HG02884 (cell line): ENCODE data around the gene SLC25A29.
"Not testable (repeated sequence)": the region's sequence is repeated elsewhere in the genome, so short reads cannot be mapped to it uniquely, and the experiment has no call there.

ENCODE experiments used
- ATAC-seq: cut with Tn5 transposase; IDR thresholded peaks from one replicate; pipeline ENCODE4 v1.9.1; 2021; ENCODE audit warnings: mild to moderate bottlenecking, moderate library complexity; ENCODE audit not compliant: unreplicated experiment

The SLC25A29 gene

DNA sequence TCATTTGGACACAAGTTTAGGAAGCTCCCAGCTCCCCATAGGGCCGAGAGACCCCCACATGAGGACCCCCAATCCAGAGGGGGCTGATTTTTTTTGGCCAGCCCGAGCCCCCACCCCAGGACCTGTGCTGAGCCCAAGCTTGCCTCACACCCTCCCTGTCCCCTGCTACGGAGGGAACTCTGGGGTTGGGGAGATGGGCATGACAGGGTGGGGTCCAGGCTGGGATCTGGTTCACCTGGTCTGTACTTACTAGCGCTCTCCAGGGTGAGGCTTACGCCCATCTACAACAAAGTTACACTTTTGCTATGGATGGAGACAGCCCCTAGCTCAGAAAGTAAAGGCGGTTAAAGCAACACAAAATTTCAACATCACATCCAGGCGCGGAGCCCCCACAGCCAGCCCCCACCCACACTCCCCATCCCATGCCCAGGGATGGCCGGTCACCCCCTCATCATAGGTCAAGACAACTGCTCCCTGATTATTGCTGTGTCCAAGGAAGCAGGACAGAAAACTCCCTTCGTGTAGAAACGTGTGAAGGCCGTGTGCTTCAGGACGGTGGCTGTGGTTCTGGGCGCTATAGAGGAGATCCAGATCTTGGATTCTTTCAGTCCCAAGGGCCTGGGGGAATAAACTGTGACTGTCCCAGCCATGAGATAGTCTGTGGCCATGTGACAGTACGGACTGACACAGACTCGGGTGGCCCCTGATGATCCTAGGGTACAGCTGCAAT is 10.7 kb downstream of the SLC25A29 start:
- ATAC-seq, result no peak

DNA sequence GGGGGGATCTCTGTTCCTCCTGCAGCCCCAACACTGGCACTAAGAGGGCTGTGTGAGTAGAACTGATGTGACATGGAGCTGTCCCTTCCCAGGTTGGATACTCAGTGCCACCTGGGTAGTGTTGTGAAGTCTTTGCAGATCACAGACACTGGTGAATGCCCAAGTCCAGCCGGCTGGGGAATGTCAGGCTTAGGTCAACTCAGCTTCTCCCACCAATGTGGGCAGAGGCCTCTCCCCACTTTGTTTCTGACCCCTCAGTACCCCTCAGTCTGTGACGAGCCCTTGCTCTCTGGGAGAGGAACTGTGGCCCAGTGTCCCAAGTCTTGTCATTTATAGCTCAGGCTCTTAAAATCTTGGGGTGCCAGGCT is 11.3 kb downstream of the SLC25A29 start:
- no peak for ATAC-seq

GRCh38 chr14:100294213-100294962 is 11.9 kb downstream of the SLC25A29 start:
- no peak for ATAC-seq

GRCh38 chr14:100293497-100294212 is 12.6 kb downstream of the SLC25A29 start:
- no peak for ATAC-seq

- ATAC-seq, result no peak
Measured at GRCh38 chr14:100292776-100293461, 13.3 kb downstream of the SLC25A29 start.

- no peak for ATAC-seq
Measured at GRCh38 chr14:100292301-100292775, 13.9 kb downstream of the SLC25A29 start.

DNA sequence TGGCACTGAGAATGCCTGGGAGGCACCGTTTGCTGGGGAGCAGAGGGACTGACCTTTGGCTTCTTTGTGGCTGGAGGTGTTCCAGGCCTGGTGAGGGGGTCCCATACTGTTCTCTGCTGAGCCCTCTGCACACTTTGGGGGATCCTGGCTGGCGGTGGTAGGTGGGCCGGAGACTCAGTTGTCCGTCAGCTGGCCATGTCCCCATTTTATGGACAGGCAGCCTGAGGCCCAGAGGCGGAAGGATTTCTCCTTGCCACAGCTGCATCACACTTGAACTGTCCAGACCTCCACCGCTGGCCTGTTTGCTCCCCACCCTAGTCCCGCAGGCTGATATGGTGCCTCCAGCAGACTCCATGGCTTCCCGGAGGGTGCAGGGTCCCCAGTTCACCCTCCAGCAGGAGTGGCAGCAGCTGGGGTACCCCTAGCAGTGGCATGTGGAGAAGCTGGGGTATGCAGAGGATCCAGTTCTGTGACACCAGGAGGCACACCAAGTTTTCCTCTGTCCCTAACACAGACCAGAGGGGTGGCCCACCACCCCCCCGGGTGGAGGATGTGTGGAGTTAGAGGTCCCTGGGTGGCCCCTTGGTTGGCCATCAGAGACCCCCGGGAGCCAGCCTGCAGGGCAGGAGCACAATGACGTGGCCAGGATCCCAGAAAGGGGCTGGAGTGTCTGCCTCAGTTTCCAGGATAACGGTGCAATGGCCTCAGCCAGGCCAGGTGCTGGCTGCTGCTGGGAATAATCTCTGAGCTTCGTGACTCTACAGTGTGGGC is 14.8 kb downstream of the SLC25A29 start:
- no peak for ATAC-seq

DNA sequence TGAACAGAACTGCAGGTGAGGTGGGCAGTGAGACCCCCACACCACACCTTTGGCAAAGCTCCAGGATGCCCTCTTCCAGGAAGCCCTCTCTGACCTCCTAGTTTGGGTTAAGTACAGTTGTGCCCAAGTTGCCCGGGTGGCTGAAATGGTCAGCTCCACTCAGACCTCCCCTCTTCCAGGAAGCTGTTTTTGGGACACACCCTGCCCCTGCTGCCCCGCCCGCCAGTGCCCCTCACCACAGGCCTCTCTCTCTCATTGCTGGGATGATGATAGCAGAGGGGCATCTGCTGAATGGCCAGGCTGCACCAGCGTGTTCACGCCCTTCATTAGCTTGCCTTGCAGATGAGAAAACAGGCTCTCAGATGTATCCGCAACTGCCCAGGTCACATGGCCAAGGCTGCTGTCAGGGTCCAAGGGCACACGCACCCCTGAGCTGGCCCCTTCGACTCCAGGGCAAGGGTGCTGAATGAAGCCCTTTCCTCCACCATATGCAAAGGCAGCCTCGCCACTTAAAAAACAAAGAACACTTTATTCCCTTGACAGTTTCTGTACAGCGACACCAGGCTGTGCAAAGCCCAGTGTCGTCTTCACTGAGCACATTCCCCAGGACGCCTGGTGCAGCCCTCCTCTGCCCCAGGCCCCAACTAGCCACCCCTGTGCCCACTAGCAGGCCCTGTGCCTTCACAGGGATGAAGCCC is 15.5 kb downstream of the SLC25A29 start:
- ATAC-seq, result no peak

GRCh38 chr14:100289916-100290606 is 16.2 kb downstream of the SLC25A29 start:
- no peak for ATAC-seq

GRCh38 chr14:100288382-100289185 is 17.7 kb downstream of the SLC25A29 start:
- no peak for ATAC-seq

DNA sequence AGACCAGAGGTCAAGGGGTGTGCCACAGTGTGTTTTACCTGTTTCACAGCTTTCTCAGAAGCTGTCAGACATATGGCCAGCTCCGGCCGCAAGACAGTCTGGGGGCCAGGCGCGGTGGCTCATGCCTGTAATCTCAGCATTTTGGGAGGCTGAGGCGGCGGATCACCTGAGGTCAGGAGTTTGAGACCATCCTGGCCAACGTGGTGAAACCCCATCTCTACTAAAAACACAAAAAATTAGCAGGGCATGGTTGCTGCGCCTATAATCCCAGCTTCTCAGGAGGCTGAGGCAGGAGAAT is 18.3 kb downstream of the SLC25A29 start:
- ATAC-seq, result not testable (repeated sequence)

DNA sequence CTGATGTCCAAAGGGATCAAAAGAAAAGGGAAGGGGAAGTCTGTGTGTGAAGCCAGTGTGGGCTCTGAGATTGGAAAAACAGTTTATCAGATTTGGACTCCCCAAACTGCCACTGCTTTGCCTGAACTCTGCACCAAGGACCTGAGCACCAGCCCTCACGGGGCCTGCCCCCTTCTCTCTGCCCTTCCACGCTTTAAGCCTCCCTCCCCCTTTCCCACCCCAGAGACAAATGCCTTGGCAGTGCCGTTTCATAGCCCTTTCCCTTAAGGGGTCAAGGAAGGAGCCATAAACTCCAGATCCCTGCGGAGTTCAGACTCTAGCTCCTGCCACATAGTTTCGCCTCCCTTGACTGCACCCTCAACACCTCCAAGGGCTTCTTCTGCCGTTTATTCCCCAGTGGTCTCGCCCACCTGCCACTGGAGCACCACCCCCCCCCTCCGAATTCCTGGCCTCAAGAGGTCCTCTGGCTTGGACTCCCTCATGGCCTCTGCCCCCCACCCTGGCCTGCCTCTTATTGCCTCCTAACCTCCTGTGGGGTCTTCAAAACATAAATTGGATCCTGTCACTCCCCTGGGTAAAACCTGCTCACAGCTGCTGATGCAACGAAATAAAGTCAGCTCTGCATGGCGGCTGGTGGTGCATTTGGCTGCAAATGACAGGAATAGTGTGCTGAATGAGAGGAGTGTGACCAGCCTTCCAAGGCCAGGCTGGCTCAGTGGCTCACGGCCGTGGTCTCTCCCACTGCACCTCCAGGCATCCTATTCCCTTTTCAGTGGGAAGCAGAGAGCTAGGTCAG is 18.8 kb downstream of the SLC25A29 start:
- no peak for ATAC-seq

- ATAC-seq, result no peak
Measured at GRCh38 chr14:100286484-100287191, 19.6 kb downstream of the SLC25A29 start.

GRCh38 chr14:100285913-100286400 is 20.3 kb downstream of the SLC25A29 start:
- no peak for ATAC-seq

GRCh38 chr14:100285021-100285912 is 21.0 kb downstream of the SLC25A29 start:
- peak; percentile 79 for ATAC-seq
